ENCODE measurements around the gene SHISA4.

The SHISA4 gene

DNA sequence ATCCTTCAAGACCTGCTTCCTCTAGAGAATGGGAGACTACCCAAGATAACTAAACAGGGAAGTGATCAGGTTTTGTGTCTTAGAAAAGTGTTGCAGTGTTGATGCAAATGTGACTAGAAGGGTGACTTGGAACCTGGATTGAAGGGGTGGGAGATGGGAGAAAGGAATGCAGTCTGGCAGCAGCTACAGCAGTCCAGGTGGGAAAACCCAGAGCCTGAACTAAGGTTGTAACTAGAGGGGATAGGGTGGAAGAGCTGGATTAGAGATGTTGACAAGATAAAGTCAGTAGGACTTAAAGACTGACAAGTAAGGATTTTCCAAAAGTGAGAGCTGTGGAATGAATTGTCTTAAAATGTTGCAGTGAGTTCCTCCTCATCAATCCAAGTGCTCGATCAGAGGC lies 7.1 kb upstream of the SHISA4 start:
- no peak for DNase-seq (ENCODE audit: low read depth in 2 of 2)

DNA sequence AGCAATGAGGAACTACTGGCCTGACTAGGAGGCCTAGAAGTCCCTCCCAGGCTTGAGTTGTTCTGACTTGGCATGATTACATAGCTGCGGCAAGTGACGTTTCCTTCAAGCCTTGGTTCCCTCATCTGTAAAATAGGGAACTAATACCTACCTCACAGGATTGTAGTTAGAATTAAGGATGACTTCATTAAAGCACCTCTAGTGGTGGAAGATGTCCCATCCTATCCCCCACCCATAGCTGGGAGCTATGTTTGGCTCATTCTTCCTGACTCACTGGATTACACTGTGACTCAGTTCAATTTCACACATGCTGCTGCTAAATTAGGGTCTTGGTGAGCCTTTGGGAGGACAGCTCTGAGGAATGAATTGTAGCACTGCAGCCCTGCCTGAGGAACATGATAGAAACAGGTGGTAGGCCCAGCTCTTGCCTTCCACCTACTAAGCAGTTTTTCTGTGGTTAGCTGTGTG lies 6.0 kb upstream of the SHISA4 start:
- no peak for DNase-seq (ENCODE audit: low read depth in 2 of 2)

DNA sequence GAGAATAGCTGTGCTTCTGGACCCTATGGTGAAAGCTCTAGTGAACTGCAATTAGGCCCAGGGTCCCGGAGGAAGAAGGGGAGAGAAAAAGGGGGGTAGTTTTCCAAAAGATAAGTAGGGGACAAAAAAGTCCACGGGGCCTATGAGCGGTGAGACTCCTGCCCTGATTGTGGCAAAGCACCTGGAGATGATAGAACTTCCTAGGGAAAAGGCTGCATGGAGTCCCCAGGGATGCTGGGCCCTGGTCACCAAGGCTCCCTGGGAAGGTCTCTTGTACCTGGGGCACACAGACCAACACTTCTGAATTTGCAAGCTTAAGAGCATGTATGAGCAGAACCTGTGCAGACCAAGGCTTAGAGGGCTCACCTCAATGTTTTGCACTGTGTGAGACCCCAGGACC lies 5.4 kb upstream of the SHISA4 start:
- no peak for DNase-seq (ENCODE audit: low read depth in 2 of 2)

DNA sequence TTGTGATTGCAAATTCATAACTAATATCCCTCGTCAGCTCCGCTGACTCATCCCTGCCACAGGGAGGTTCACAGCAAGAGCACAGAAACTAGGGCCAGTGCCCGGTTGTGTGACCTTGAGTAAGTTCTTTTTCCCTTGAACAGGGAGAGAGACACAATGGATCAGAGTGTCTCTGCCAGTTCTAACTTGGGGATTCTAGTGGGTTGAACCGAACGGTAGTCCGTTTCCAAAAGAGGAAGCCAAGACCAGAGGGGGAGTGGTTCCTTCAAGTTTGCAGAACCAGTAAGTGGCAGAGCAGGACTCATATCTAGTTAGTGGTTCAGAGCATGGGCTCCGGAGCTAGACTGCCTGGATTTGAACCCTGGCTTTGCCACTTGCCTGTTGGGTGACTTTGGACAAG lies 4.9 kb upstream of the SHISA4 start:
- no peak for DNase-seq (ENCODE audit: low read depth in 2 of 2)

DNA sequence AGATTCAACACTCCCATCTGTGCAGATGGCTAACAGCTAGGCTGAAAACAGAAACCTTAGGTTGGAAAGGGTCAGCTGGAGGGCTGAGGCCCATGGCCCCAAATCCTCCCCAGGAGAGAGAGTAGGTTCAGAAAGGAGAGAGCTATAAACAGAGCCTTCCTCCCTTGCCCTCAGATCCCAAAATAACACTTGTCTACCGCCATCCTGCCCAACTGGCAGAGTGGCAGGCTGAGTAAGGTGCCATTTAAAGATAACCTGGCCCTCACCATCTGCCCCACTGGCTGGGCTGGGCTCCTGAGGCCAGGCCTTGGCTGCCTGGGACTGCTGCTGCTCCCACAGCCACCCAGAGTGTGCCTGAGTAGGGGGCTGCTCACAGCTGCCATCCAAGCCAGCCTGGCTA lies 4.3 kb upstream of the SHISA4 start:
- DNase-seq (ENCODE audit: low read depth in 2 of 2), result no peak

DNA sequence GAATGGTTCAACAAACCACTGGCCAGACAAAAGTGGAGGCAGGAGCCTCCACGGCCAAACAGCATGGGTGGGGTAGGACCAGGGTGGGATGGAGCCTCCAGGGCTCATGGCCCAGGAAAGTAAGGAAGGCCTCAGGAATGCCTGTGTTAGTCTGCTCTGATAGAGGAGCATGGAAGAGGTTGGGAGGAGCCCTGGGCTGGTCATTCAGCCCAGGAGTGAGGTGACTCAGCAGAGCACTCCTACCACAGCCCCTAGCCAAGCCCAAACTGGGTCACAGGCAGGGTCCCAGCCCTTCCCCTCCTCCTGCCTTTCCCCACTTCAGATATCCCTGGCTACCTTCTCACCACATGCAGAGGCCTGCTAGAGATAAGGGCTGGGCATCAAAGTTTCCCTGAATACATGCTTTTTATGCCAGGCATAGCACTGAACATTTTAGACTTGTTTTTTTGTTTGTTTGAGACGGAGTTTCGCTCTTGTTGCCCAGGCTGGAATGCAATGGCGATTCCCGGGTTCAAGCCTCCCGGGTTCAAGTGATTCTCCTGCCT lies 3.1 kb upstream of the SHISA4 start:
- DNase-seq (ENCODE audit: low read depth in 2 of 2), result no peak

DNA sequence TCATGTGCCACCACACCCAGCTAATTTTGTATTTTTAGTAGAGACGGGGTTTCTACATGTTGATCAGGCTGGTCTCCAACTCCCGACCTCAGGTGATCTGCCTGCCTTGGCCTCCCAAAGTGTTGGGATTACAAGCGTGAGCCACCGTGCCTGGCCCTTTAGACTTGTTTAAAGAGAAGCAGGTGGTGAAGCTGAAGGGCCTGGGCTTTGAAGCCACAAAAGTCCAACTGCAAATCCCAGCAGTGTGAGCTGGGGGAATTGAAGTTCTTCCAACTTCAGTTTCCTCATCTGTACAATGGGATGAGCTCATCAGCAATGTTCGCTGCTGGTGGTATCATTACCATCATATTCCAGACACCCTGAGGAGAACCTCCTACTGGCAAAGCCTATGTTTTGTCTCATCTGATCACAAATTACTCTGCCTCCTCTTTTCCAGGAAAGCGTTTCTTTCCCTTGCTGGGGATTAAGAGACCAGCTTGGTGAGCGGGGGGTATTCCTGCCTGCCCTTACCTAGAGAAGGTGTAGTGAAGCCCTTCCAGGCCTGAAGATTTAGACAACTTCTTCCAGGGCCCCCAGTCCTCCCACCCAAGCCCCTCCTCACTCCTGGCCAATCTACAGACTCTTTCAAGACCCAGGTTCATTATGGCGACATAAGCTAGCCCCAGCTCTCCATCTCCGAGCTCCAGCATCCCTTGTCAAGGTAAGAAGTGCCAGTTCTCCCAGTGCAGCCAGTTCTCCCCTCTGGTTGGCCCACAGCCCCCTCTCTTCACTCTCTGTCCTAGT lies 2.4 kb upstream of the SHISA4 start:
- no peak for DNase-seq (ENCODE audit: low read depth in 2 of 2)

DNA sequence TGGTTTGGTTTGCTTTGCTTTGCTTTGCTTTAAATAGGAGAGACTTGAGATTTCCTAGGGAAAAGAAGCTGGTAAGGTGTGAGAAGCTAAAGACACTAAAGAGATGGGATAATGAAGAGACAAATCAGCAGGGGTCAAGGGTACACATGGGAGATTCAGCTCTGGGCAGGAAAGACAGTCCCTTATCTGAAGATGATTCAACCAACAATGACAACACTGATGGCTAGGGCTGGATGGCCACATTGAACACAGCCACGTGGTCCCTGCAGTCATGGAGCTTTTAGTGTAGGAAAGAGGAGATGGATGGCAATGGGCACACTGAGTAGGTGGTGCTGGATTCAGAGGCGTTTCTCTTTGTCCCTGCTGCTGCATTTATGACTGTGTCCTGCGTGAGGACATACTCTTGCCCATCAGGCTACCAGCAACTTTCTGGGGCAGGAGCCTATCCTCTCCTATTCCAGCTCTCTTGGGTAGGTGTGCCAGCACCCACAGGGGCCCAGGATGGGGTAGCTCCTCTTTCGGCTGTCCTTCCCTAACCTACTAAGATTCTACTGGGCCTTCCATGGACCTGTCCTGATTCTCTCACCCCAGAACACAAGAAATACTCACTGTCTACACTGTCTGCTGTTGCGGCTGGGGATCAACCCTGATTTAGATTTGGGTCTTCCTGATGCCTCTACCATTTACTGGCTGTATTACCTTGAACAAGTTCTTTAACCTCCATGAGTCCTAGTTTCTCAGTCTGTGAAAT lies 1.4 kb upstream of the SHISA4 start:
- no peak for DNase-seq (ENCODE audit: low read depth in 2 of 2)

DNA sequence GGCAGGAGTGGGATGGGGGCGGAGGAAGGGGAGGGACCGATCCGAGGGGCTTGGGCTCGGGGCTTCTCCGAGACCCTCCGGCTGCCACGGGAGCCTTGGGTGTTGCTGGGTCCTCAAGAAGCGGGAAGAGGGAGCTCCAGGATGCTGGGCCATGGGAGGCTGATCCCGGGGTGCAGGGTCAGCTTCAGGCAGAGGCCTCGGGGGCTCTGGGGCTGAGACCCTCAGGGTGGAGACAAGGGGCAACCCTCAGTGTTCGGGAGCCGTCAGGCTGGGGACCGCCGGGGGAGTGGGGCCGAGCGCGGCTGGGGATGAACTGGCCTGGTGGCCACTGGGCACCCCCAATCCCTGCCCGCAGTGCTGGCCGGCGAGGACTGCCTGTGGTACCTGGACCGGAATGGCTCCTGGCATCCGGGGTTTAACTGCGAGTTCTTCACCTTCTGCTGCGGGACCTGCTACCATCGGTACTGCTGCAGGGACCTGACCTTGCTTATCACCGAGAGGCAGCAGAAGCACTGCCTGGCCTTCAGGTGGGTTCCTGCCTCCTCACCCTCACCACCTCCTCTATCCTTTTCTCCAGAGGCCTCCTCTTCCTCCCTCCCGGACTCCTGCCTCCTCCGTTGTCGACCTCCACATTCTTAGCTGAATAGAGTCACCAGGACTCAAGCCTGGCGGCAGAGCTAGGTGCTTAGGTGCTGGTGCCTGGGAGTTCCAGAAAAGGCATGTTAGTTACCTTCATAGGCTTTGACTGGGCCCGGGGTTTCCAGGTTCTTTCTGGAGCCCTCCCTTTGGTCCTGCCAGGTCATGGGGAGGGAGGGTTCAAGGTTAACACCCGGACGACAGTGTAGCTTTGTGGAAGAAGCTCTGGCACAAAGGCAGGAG lies 631 bp downstream of the SHISA4 start:
- DNase-seq (ENCODE audit: low read depth in 2 of 2), result no peak

DNA sequence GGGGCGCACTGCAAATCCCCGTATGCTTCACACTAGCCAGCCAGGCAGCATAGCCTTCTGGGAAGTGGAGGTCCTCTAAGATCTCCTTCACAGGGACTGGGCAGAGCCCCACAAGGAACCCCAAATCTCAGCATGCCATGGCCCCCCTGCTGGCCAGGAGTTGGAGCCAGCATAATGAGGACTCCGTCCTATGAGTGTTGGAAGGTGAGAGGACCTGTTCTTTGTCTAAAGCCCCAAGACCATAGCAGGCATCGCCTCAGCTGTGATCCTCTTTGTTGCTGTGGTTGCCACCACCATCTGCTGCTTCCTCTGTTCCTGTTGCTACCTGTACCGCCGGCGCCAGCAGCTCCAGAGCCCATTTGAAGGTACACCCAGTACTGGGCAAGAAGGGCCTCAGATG lies 1.5 kb downstream of the SHISA4 start:
- DNase-seq (ENCODE audit: low read depth in 2 of 2), result no peak

DNA sequence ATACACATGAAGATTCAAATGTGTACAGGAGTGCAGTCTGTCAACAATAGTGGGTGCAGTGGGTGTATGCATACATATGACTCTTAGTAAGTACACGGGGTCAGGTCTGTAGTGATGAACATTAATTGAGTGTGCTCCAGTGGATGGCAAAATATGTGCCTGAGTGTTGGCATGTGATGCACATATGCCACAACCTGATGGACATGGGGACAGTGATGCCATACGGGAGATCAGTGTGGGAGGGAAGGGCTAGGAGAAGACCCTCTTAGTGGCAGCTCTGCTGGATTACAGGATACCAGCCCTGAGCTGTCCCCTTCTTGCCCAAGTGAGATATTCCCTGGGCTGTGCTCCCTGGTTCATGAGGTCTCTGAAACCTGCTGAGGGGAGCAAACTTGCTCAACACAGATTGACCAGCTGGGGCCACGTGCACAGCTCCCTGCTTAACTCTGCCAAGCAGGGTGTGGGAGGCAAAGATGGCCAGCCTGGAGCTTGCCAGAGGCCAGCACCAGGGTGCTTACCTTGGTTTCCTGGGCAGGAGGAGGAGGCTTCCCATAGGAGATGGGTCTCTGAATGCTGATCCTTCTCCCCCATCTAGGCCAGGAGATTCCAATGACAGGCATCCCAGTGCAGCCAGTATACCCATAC lies 2.2 kb downstream of the SHISA4 start:
- no peak for DNase-seq (ENCODE audit: low read depth in 2 of 2)

DNA sequence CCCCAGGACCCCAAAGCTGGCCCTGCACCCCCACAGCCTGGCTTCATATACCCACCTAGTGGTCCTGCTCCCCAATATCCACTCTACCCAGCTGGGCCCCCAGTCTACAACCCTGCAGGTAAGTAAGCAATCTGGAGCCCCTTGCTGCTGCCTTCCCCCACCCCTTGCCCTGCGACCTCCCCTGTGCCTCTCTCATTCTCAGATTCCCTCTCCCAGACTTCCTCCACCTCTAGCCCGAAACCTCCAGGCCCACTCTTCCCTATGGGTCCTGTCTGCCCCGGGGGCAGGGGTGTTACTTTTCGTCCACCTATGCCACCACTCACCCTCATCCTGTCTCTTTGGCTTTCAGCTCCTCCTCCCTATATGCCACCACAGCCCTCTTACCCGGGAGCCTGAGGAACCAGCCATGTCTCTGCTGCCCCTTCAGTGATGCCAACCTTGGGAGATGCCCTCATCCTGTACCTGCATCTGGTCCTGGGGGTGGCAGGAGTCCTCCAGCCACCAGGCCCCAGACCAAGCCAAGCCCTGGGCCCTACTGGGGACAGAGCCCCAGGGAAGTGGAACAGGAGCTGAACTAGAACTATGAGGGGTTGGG lies 2.9 kb downstream of the SHISA4 start:
- no peak for DNase-seq (ENCODE audit: low read depth in 2 of 2)

DNA sequence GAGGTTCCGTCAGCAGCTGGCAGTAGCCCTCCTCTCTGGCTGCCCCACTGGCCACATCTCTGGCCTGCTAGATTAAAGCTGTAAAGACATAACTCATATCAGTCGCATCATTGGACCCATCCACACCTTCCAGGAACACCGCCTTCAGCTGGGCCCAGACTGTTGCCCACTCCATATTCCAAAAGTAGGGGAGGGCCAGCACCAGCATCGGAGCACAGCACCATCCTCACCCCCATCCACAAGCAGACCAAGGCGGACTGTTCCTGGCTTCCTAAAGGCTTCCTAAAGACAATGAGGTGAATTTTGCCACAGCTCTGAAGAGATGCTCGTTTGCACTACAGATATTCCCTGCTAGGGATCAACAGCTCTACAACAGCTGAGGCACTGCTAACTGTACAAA lies 3.5 kb downstream of the SHISA4 start:
- no peak for DNase-seq (ENCODE audit: low read depth in 2 of 2)

DNA sequence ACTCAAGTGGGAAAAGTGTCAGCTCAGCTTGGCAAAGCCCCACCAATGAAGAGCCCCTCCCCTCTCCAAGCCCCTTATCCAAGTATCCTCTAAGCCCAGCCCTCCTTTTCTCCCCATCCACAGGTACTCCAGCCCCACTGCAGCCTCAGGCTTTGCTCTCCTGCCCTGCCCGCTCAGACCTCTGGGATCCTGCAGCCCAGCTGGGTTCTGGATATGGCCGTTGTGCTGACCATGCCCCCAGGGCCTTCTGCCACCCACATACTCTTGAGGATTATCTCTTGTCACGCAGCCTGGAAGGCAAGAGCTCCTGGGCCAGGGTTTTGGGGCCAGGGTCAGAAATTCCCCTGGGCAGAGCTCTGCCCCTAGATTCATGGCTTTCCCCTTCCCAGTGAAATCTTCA lies 4.7 kb downstream of the SHISA4 start:
- DNase-seq (ENCODE audit: low read depth in 2 of 2), result no peak

DNA sequence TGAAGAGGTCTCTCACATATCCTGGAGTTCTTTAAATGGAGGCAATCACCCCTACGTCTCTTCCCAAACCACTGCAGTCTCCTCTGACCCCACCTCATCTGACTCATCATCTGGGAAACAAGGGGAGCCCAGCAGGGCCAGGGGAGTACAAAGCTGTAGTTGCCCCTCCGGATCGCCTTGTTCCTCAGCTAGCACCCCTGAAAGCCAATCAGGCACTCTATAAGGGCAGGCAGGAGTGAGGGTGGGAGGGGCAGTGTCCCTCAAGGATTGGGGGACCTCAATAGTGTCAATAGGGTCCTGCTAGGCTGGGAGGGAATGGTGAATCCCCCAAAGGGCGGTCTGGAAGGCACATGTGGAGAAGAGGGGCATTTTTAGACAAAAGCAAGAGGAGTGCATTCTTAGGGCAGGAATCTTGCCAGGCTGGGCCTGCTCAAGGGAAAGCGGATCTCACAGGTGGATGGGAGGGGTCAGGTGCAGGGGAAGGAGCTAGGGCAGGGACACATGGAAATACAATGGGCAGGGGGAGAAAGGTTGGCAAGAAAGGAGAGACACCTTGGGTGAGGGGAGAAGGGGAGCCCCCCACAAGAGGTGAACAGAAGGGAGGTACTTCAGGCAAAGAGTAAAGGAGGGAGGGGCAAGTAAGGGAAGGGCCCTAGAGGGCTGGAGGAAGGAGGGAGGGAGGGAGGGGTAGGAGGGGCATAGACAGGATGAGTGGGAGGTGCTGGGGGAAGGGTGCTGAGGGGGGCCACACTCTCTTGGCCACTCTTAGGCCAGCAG lies 5.8 kb downstream of the SHISA4 start:
- no peak for DNase-seq (ENCODE audit: low read depth in 2 of 2)

DNA sequence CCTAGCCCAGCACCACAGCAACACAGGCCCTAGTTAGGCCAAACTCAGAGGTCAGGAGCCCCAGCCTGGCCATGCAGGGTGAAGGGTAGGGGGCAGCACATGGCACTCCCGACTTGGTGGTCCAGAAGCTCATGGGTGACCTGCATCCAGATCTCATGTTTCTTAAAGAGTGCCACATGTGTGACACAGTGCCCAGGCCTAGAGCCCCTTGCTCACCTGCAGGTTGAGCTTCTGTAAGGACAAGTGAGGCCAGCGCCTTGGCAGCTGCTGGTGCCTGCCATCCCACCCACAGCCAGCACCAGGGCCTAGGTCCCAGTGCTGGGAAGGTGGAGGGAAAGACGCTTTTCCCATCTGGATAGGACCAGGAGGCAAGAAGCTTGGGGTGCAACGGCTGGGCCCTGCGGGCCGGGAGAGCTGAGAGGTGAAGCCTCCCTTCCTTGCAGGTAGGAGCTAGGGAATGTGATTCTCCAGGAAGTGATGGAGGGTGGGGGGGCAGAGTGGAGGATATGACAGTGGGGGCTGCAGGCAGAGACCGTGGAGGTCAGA lies 6.5 kb downstream of the SHISA4 start:
- no peak for DNase-seq (ENCODE audit: low read depth in 2 of 2)

DNA sequence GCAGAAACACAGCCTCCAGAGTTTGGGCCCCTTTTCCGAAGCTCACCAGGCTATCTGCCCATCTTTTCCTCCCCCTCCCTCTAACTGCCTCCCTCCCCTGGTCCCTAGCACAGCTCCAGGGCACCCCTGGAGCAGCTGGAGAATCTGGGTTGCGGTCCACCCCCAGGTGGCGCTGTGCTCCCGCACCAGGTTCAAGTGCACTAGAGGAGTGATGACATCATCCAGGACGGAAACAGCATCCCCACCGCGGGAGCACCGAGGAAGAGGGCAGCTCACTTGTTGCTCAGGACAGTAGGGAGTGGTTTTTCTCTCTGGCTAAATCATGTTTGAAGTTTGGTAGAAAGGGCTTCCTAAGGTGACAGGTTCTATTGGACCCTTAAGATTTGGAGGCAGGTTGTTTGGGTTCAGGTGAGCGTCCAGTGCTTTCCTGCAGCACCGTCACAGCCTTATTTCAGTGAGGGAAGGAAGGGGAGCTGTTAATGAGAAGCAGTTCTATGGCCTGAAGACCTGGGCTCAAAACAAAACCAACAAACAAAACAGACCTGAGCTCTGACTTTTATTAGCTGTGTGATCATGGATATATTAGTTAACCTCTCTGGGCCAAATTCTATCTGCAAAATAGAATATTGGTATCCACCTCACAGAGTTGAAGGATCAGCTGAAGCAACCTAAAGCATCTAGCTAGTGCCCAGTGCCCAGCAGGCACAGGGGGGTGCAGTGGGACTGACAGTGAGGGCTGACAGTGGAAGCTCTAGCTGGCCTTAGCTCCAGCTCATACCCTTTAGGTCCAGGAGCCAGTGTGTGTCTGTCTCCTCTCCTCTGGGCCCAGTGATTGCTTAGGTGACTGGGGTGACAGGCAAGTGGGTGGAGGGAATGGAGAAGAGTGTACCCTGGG lies 7.5 kb downstream of the SHISA4 start:
- peak; percentile 76 to 85 for DNase-seq (ENCODE audit: low read depth in 2 of 2)

DNA sequence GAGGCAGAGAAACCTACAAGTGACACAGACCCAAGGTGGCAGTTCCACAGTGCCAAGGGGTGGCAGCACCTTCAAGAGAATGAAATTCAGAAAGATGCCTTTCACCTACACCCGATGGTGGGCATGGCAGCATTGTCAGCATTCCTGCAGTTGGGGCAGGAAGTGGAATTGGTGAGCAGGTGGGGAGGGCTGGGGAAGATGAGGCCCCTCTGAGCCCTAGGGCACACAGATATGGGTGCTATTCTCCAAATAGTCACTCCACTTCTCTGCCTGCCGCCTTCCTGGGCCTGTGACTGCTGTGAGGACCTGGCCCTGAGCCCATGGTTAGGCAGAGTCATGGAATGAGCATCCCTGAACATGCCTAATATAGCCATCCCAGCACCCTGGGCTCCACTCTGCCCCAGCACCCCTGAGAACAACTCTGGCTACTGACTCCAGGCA lies 8.3 kb downstream of the SHISA4 start:
- no peak for DNase-seq (ENCODE audit: low read depth in 2 of 2)

All from stimulated activated CD8-positive, alpha-beta memory T cell treated with anti-CD3 and anti-CD28 coated beads, Interleukin-2, amount 100 ng/mL, for 48 hours (primary cell).